SK-N-SH (cell line): ENCODE data around the gene SULT1A1.

Experiments
- EP300 ChIP-seq, 2 experiments: IDR thresholded peaks; 2 replicates each; pipeline versions ENCODE4 v1.4.0 to v1.6.1; 2012; ENCODE audit warnings: borderline replicate concordance in 1 of 2, low read depth in 1 of 2, low read length in 1 of 2
- JUND ChIP-seq: IDR thresholded peaks from 2 replicates; pipeline ENCODE4 v1.4.0; 2012
- PBX3 ChIP-seq: IDR thresholded peaks from 2 replicates; pipeline ENCODE4; 2012
- POLR2AphosphoS5 ChIP-seq: IDR thresholded peaks from 2 replicates; pipeline ENCODE4 v1.6.1; 2012; ENCODE audit warnings: low read depth, low read length
- REST ChIP-seq: IDR thresholded peaks from 2 replicates; pipeline ENCODE4 v1.6.1; 2012; ENCODE audit warnings: mild to moderate bottlenecking, low read depth, low read length, moderate library complexity
- RFX5 ChIP-seq: IDR thresholded peaks from 2 replicates; pipeline ENCODE4 v1.6.1; 2012; ENCODE audit warnings: mild to moderate bottlenecking, improper control_type of control experiment, low read length
- TAF1 ChIP-seq: IDR thresholded peaks from 2 replicates; pipeline ENCODE4 v1.6.1; 2012; ENCODE audit warnings: low read depth, mild to moderate bottlenecking, low read length, moderate library complexity, borderline replicate concordance
- TF ChIP-seq, protein P1 (sequence below): fragments of 200-600 bp; sonication (generic); IDR thresholded peaks from 2 replicates; pipeline ENCODE4 v1.6.1; 2017; ENCODE audit warnings: antibody characterized with exemption, mild to moderate bottlenecking, moderate library complexity
- TF ChIP-seq, protein P2 (sequence below): IDR thresholded peaks from 2 replicates; pipeline ENCODE4 v1.4.0; 2012; ENCODE audit warnings: low read depth

DNA sequence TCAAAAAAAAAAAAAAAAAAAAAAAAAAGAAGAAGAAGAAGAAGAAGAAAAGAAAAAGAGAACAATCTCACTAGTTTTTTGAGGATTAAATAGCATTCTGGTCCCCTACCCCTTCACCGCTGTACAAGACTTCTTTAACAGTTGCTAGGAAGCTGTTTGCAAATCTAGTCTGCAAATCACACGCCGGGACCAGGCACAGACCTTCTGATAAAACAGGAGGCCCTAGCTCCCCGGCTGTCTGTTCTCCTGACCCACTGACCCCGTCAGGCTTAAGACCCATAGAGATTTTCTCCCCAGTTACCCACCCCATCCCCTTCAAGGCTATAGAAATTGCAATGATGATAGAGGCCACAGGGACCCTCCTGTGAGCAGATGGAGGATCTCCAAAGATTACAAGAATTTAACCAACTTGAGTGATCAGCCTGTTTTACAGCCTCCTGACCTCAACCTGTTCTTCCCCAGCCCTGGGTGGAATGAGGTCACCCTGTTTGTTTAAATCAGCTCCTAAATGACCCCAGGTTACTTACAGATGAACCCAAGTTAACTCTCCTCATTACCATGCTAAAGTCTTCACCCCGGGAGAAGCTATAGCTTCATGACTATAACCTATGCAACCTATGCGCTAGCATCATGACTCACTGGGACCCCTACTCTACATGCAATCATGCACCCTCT is 11.8 kb upstream of the SULT1A1 start:
- TF ChIP-seq POLR2AphosphoS5: no peak
- TF ChIP-seq EP300 (IDR thresholded peaks at IDR 0.05; ENCODE audit: borderline replicate concordance in 1 of 2, low read depth in 1 of 2, low read length in 1 of 2): no peak
- TF ChIP-seq, protein P1, sequence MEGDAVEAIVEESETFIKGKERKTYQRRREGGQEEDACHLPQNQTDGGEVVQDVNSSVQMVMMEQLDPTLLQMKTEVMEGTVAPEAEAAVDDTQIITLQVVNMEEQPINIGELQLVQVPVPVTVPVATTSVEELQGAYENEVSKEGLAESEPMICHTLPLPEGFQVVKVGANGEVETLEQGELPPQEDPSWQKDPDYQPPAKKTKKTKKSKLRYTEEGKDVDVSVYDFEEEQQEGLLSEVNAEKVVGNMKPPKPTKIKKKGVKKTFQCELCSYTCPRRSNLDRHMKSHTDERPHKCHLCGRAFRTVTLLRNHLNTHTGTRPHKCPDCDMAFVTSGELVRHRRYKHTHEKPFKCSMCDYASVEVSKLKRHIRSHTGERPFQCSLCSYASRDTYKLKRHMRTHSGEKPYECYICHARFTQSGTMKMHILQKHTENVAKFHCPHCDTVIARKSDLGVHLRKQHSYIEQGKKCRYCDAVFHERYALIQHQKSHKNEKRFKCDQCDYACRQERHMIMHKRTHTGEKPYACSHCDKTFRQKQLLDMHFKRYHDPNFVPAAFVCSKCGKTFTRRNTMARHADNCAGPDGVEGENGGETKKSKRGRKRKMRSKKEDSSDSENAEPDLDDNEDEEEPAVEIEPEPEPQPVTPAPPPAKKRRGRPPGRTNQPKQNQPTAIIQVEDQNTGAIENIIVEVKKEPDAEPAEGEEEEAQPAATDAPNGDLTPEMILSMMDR: no peak
- no peak for TF ChIP-seq TAF1
- TF ChIP-seq, protein P2, sequence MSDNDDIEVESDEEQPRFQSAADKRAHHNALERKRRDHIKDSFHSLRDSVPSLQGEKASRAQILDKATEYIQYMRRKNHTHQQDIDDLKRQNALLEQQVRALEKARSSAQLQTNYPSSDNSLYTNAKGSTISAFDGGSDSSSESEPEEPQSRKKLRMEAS: no peak
- no peak for TF ChIP-seq JUND
- TF ChIP-seq REST: no peak
- no peak for TF ChIP-seq RFX5
- no peak for TF ChIP-seq PBX3
